Type B pancreatic cell (in vitro differentiated cells): ENCODE measurements around the gene ITPK1. TPM values are rescaled to one million over a fixed set of nuclear protein-coding genes. Genes with fewer than 3 reads are reported as not detected.

Experiments used
- DNase-seq: peaks from one replicate; pipeline ENCODE4 v3.0.0; 2021; ENCODE audit warnings: mixed read lengths; ENCODE audit not compliant: unreplicated experiment; ENCODE audit errors: extremely low spot score
- H3K27ac Mint-ChIP-seq: 2 replicates; pipeline ENCODE4 v1.8.0; 2021; ENCODE audit warnings: mild to moderate bottlenecking, mixed read lengths
- H3K27me3 Mint-ChIP-seq: 2 replicates; pipeline ENCODE4 v1.8.0; 2021; ENCODE audit warnings: mixed read lengths
- H3K36me3 Mint-ChIP-seq: 2 replicates; pipeline ENCODE4 v1.8.0; 2021; ENCODE audit warnings: mixed read lengths
- H3K4me1 Mint-ChIP-seq: one replicate; pipeline ENCODE4 v1.8.0; 2021; ENCODE audit warnings: mixed read lengths; ENCODE audit not compliant: unreplicated experiment
- H3K4me3 Mint-ChIP-seq: 2 replicates; pipeline ENCODE4 v1.8.0; 2021; ENCODE audit warnings: mild to moderate bottlenecking, mixed read lengths
- H3K9me3 Mint-ChIP-seq: 2 replicates; pipeline ENCODE4 v1.8.0; 2021; ENCODE audit warnings: mixed read lengths
- CTCF ChIP-seq: fragments of 200-600 bp; sonication (generic); conservative IDR thresholded peaks from 2 replicates; pipeline ENCODE4 v1.5.0; 2021; ENCODE audit warnings: antibody characterized with exemption, mild to moderate bottlenecking
- total RNA-seq: library from RNA; stranded (reverse); gene quantifications from 2 replicates; pipeline ENCODE4 v1.2.1, GENCODE V29; 2021; ENCODE audit warnings: low replicate concordance

Gene ITPK1
- total RNA-seq, 1 donor from 2014 or later, result 40.2 TPM

GRCh38 chr14:92928961-92929688, 186.6 kb downstream of the ITPK1 start:
- no peaks in the 10 kb centered on the region for H3K4me1 Mint-ChIP-seq

GRCh38 chr14:92928258-92928629, 187.5 kb downstream of the ITPK1 start:
- no peaks in the 10 kb centered on the region for H3K36me3 Mint-ChIP-seq
- no peak for TF ChIP-seq CTCF
- H3K4me1 Mint-ChIP-seq, result no peaks in the 10 kb centered on the region
- no peaks in the 10 kb centered on the region for H3K9me3 Mint-ChIP-seq
- DNase-seq, result no peak
- peaks cover 25% of the 10 kb centered on the region for H3K27me3 Mint-ChIP-seq
- H3K4me3 Mint-ChIP-seq, result no peak overlapping the region
- no peak overlapping the region for H3K27ac Mint-ChIP-seq

More at GRCh38 chr14:92928961-92929688, 186.6 kb downstream of the ITPK1 start:
- DNase-seq, result no peak
- Mint-ChIP-seq H3K36me3 (no peaks in the 10 kb centered on the region), H3K9me3 (no peaks in the 10 kb centered on the region), H3K27me3 (peaks cover 22% of the 10 kb centered on the region), H3K4me3 (no peak overlapping the region), H3K27ac (no peak overlapping the region)
- TF ChIP-seq CTCF, result no peak

GRCh38 chr14:92927349-92928257, 188.1 kb downstream of the ITPK1 start:
- Mint-ChIP-seq H3K27ac (peak overlapping the region; percentile 31), H3K4me3 (no peak overlapping the region)

GRCh38 chr14:92926931-92927330, 188.8 kb downstream of the ITPK1 start:
- Mint-ChIP-seq H3K9me3 (no peaks in the 10 kb centered on the region), H3K27ac (peak overlapping the region; percentile 31)

More at GRCh38 chr14:92927349-92928257, 188.1 kb downstream of the ITPK1 start:
- no peak for DNase-seq
- Mint-ChIP-seq H3K27me3 (peaks cover 27% of the 10 kb centered on the region), H3K4me1 (peaks cover under 1% of the 10 kb centered on the region), H3K36me3 (no peaks in the 10 kb centered on the region), H3K9me3 (no peaks in the 10 kb centered on the region)
- no peak for TF ChIP-seq CTCF

More at GRCh38 chr14:92926931-92927330, 188.8 kb downstream of the ITPK1 start:
- no peak for DNase-seq
- Mint-ChIP-seq H3K36me3 (no peaks in the 10 kb centered on the region), H3K4me3 (peak overlapping the region; percentile 1), H3K27me3 (peaks cover 33% of the 10 kb centered on the region), H3K4me1 (peaks cover 5% of the 10 kb centered on the region)
- TF ChIP-seq CTCF, result no peak
